DOHH2 (cell line): Measurements from ENCODE around the gene NECAP2.
"Not testable (repeated sequence)": the region's sequence is repeated elsewhere in the genome, so short reads cannot be mapped to it uniquely, and the experiment has no call there.

Source experiments
- H3F3A ChIP-seq: fragments of 200-600 bp; sonication (generic), shearing (Covaris generic); 2 replicates; pipeline ENCODE4 v1.6.0; 2016; ENCODE audit warnings: antibody characterized with exemption, mild to moderate bottlenecking; ENCODE audit not compliant: control insufficient read depth, insufficient read depth
- H3K27ac ChIP-seq: fragments of 200-600 bp; sonication (generic); 2 replicates; pipeline ENCODE4 v1.5.1; 2014; ENCODE audit warnings: low read depth, mild to moderate bottlenecking, low read length, moderate library complexity
- H3K27me3 ChIP-seq: fragments of 200-600 bp; sonication (generic); 2 replicates; pipeline ENCODE4 v1.6.1; 2014; ENCODE audit warnings: mild to moderate bottlenecking, low read length, mixed read lengths; ENCODE audit not compliant: control insufficient read depth
- H3K36me3 ChIP-seq: fragments of 200-600 bp; sonication (generic); 2 replicates; pipeline ENCODE4 v1.6.1; 2014; ENCODE audit warnings: mild to moderate bottlenecking, low read length, moderate library complexity, mixed read lengths; ENCODE audit not compliant: control insufficient read depth
- H3K4me1 ChIP-seq: fragments of 200-600 bp; sonication (generic); 2 replicates; pipeline ENCODE4 v1.6.1; 2014; ENCODE audit warnings: mild to moderate bottlenecking, low read length, mixed read lengths; ENCODE audit not compliant: control insufficient read depth
- H3K4me2 ChIP-seq: fragments of 200-600 bp; sonication (generic); 2 replicates; pipeline ENCODE4 v1.6.0; 2014; ENCODE audit warnings: mild to moderate bottlenecking, low read length, moderate library complexity
- H3K4me3 ChIP-seq: fragments of 200-600 bp; sonication (generic); 2 replicates; pipeline ENCODE4 v1.5.1; 2014; ENCODE audit warnings: mild to moderate bottlenecking, low read length, mixed read lengths
- H3K79me2 ChIP-seq: fragments of 200-600 bp; sonication (generic); 2 replicates; pipeline ENCODE4 v1.6.1; 2014; ENCODE audit warnings: mild to moderate bottlenecking, low read length, mixed read lengths; ENCODE audit not compliant: control insufficient read depth
- H3K9me2 ChIP-seq: fragments of 200-600 bp; sonication (generic); replicated peaks from 2 replicates; pipeline ENCODE4 v1.6.1; 2014; ENCODE audit warnings: mild to moderate bottlenecking, low read length, mixed read lengths; ENCODE audit not compliant: control insufficient read depth
- H3K9me3 ChIP-seq: fragments of 200-600 bp; sonication (generic); 2 replicates; pipeline ENCODE4 v1.6.1; 2014; ENCODE audit warnings: antibody characterized with exemption, low read length, mixed read lengths; ENCODE audit not compliant: control insufficient read depth, insufficient read depth
- H4K20me1 ChIP-seq: fragments of 200-600 bp; sonication (generic); 2 replicates; pipeline ENCODE4 v1.6.0; 2014; ENCODE audit warnings: low read depth, mild to moderate bottlenecking, antibody characterized with exemption, low read length, moderate library complexity; ENCODE audit not compliant: control insufficient read depth, insufficient read depth
- EZH2phosphoT487 ChIP-seq: fragments of 200-600 bp; sonication (generic); IDR thresholded peaks from 2 replicates; pipeline ENCODE4 v1.6.1; 2017; ENCODE audit warnings: borderline replicate concordance, mild to moderate bottlenecking, antibody characterized with exemption, low read length, moderate library complexity, mixed read lengths
- TF ChIP-seq, protein P1 (sequence below): fragments of 200-600 bp; sonication (generic); IDR thresholded peaks from one replicate; pipeline ENCODE4 v1.5.1; 2014; ENCODE audit warnings: antibody characterized with exemption, mild to moderate bottlenecking, low read depth, low read length; ENCODE audit not compliant: poor library complexity, severe bottlenecking

The NECAP2 gene

DNA sequence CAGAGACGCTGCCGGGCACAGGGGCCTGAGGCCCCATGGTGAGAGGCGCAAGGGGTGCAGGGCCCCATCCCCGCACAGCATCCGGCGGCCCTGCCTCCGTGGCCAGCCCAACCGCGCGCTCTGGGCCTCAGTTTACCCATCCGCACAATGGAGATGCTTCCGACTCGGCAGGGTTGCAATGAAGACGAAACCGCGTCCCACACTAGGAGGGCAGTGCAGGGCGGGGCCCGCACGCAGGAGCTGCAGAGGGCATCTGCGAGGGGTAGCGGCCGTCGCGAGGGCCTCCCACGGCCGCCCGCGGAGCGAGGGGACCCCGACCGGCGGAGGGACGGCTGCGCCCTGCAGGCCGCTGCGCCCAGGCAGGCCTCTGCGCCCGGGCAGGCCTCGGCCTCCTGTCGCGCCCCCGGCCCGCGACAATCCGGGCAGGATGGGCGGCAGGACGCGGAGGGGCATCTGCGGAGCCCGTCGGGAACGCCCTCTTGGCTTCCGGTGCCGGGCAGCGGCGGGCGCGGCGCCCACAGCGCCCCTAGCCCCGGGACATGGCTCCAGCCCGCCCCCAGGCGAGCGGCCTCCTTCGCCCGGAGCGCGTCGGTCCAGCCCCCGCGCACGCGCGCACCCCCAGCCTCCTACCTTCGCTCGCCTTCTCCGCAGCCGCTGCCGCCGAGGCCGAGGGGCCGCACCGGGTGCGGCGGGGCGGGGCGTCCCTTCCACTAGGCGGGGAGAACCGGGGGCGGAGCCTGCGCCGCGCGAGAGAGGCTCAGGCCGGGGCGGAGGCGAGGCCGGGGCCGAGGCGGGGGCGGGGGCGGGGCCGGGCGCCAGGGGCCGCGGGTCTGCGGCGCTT lies 58.3 kb downstream of the NECAP2 start:
- H3K4me3 ChIP-seq = peak overlapping the region; percentile 94
- H3K36me3 ChIP-seq = no peaks in the 10 kb centered on the region
- H3K9me3 ChIP-seq = no peaks in the 10 kb centered on the region
- peak overlapping the region; percentile 100 for H3K4me2 ChIP-seq
- H3K27ac ChIP-seq = no peak overlapping the region
- peaks cover 16% of the 10 kb centered on the region for H3K4me1 ChIP-seq
- H3F3A ChIP-seq = no peaks in the 10 kb centered on the region
- no peaks in the 10 kb centered on the region for H3K79me2 ChIP-seq
- H4K20me1 ChIP-seq = no peaks in the 10 kb centered on the region
- no peaks in the 10 kb centered on the region for H3K9me2 ChIP-seq
- no peaks in the 10 kb centered on the region for H3K27me3 ChIP-seq
- no peak for TF ChIP-seq EZH2phosphoT487
- TF ChIP-seq, protein P1, sequence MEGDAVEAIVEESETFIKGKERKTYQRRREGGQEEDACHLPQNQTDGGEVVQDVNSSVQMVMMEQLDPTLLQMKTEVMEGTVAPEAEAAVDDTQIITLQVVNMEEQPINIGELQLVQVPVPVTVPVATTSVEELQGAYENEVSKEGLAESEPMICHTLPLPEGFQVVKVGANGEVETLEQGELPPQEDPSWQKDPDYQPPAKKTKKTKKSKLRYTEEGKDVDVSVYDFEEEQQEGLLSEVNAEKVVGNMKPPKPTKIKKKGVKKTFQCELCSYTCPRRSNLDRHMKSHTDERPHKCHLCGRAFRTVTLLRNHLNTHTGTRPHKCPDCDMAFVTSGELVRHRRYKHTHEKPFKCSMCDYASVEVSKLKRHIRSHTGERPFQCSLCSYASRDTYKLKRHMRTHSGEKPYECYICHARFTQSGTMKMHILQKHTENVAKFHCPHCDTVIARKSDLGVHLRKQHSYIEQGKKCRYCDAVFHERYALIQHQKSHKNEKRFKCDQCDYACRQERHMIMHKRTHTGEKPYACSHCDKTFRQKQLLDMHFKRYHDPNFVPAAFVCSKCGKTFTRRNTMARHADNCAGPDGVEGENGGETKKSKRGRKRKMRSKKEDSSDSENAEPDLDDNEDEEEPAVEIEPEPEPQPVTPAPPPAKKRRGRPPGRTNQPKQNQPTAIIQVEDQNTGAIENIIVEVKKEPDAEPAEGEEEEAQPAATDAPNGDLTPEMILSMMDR = peak; percentile 32

GRCh38 chr1:16500466-16500865 lies 59.9 kb downstream of the NECAP2 start:
- peaks cover 16% of the 10 kb centered on the region for H3K4me1 ChIP-seq
- H3K4me3 ChIP-seq, H3K79me2 ChIP-seq, H3K4me2 ChIP-seq, H3K27me3 ChIP-seq, H3F3A ChIP-seq, H3K9me2 ChIP-seq, H3K36me3 ChIP-seq, H3K9me3 ChIP-seq, H4K20me1 ChIP-seq, H3K27ac ChIP-seq: not testable (repeated sequence)

DNA sequence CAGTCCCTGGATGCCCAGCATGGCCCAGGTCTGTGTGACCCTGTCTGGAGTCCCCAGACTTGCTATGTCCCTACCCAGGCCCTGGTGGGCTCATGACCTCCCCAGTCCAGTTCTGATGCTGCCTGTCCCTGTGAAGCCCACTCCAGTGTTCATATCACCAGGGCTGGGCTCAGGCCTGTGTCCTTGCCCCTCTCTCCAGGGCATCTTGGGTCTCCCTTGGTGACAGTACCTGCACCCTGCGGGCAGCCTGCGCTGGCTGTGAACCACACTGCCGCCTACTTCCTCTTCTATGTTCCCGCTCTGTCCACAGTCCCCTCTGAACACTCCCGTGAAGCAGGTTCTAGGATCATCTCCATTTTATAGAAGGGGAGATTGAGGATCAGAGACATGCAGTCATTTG lies 60.5 kb downstream of the NECAP2 start:
- H4K20me1 ChIP-seq, H3K4me3 ChIP-seq, H3F3A ChIP-seq, H3K79me2 ChIP-seq, H3K4me2 ChIP-seq, H3K36me3 ChIP-seq, H3K27me3 ChIP-seq, H3K9me3 ChIP-seq, H3K9me2 ChIP-seq, H3K27ac ChIP-seq: not testable (repeated sequence)
- H3K4me1 ChIP-seq = peaks cover 16% of the 10 kb centered on the region

DNA sequence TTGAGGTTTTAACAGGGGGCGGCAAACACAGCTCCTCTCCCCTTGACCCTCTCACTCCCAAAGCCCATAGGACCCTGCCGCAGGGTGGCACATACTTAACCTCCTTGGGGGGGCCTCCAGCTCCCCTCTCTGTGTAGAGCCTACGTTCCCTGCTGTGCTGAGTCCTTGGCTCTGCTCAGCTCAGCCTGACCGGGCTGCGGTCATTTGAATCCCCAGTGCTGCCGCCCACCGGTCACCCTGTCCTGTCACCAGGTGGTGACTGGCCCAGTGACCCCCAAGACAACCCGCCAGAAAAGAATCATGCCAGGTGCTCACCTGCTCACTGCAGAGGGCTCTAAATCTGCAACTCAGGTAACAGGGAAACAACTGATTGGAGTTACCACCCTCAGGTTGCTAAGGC lies 60.9 kb downstream of the NECAP2 start:
- not testable (repeated sequence) for H3K9me3 ChIP-seq, H4K20me1 ChIP-seq, H3K27ac ChIP-seq, H3K9me2 ChIP-seq, H3K4me2 ChIP-seq, H3K27me3 ChIP-seq, H3K4me3 ChIP-seq, H3K36me3 ChIP-seq, H3K79me2 ChIP-seq, H3F3A ChIP-seq
- peaks cover 16% of the 10 kb centered on the region for H3K4me1 ChIP-seq

DNA sequence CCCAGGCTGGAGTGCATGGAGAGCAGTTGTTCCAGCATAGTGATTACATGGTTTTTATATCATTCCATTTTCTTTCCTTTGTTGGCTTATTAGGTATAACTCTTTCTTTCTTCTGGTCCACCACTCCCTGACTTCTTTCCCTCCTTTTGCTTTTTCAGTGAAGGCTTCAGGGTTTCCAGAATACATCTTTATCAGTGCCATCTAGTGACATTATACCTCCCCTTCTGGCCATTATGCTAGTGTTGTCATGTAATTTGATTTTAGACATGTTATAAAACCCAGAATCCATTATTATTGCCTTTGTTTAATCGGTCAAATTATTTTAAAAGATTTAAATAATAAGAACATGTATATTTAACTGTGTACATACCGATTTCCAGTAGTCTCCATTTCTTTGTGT lies 63.0 kb downstream of the NECAP2 start:
- Histone ChIP-seq H3K9me2 (no peaks in the 10 kb centered on the region), H3F3A (no peaks in the 10 kb centered on the region), H4K20me1 (no peaks in the 10 kb centered on the region), H3K27ac (no peak overlapping the region), H3K36me3 (no peaks in the 10 kb centered on the region), H3K4me1 (peaks cover 13% of the 10 kb centered on the region), H3K9me3 (no peaks in the 10 kb centered on the region), H3K27me3 (no peaks in the 10 kb centered on the region), H3K4me2 (no peak overlapping the region), H3K4me3 (no peak overlapping the region), H3K79me2 (no peaks in the 10 kb centered on the region)
- TF ChIP-seq, protein P1 = no peak
- TF ChIP-seq EZH2phosphoT487 = no peak

GRCh38 chr1:16505870-16506269 lies 65.3 kb downstream of the NECAP2 start:
- H3K79me2 ChIP-seq = not testable (repeated sequence)

More at GRCh38 chr1:16505870-16506269, 65.3 kb downstream of the NECAP2 start:
- H3K9me3 ChIP-seq, H3K4me1 ChIP-seq, H3K9me2 ChIP-seq, H3K4me2 ChIP-seq, H3F3A ChIP-seq, H3K4me3 ChIP-seq, H3K27me3 ChIP-seq, H3K36me3 ChIP-seq, H3K27ac ChIP-seq, H4K20me1 ChIP-seq: not testable (repeated sequence)
